Duodenal mucosa (tissue), 2 donors: Measurements from ENCODE around the gene NAV2.

Experiments used
- H3K27ac ChIP-seq: one replicate; pipeline ENCODE4 v1.7.0; 2013; ENCODE audit warnings: low read depth, low read length
- H3K27me3 ChIP-seq, 2 donors: one replicate each; pipeline ENCODE4 v1.7.0; 2013; ENCODE audit warnings: low read length in 2 of 2, control low read depth in 1 of 2; ENCODE audit not compliant: insufficient read depth in 2 of 2, control insufficient read depth in 1 of 2
- H3K36me3 ChIP-seq, 2 donors: one replicate each; pipeline ENCODE4 v1.7.0; 2013; ENCODE audit warnings: low read length in 2 of 2, control low read depth in 1 of 2; ENCODE audit not compliant: insufficient read depth in 2 of 2, control insufficient read depth in 1 of 2
- H3K4me1 ChIP-seq, 2 donors: one replicate each; pipeline ENCODE4 v1.7.0; 2013; ENCODE audit warnings: low read length in 2 of 2, control low read depth in 1 of 2; ENCODE audit not compliant: insufficient read depth in 2 of 2, control insufficient read depth in 1 of 2
- H3K4me3 ChIP-seq, 2 donors: one replicate each; pipeline ENCODE4 v1.7.0; 2013; ENCODE audit warnings: low read length in 2 of 2, low read depth in 1 of 2
- H3K9ac ChIP-seq, 2 donors: one replicate each; pipeline ENCODE4 v1.7.0; 2013; ENCODE audit warnings: low read length in 2 of 2, low read depth in 1 of 2
- H3K9me3 ChIP-seq, 2 donors: one replicate each; pipeline ENCODE4 v1.7.0; 2013; ENCODE audit warnings: low read length in 2 of 2, control low read depth in 1 of 2; ENCODE audit not compliant: control insufficient read depth in 1 of 2

The NAV2 gene

DNA sequence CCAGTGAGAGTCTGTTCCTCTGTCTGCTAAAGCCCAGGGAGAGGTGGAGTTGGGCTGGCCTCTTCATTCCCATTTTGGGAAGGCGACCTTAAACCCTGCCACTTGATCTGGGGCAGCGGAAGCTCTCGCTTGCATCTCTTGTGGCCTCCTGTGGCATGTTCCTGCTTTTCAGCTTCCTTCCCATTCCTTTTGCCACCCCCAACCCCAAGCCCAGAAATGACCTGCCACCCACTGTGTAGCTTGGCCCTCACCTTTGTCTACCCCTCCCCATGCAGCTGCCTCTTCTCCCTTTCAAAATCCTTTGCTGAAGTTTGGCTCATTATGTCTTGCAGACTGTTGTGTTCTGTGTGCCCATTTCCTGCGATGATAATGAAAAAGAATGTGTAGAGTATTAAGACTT is 337.4 kb downstream of the NAV2 start:
- no peaks in the 10 kb centered on the region for H3K27me3 ChIP-seq
- no peak overlapping the region for H3K27ac ChIP-seq
- H3K9ac ChIP-seq: no peak overlapping the region
- no peaks in the 10 kb centered on the region for H3K4me1 ChIP-seq
- no peak overlapping the region for H3K4me3 ChIP-seq
- H3K36me3 ChIP-seq: peaks cover 6 to 38% of the 10 kb centered on the region in 2 donors
- H3K9me3 ChIP-seq: no peaks in the 10 kb centered on the region

DNA sequence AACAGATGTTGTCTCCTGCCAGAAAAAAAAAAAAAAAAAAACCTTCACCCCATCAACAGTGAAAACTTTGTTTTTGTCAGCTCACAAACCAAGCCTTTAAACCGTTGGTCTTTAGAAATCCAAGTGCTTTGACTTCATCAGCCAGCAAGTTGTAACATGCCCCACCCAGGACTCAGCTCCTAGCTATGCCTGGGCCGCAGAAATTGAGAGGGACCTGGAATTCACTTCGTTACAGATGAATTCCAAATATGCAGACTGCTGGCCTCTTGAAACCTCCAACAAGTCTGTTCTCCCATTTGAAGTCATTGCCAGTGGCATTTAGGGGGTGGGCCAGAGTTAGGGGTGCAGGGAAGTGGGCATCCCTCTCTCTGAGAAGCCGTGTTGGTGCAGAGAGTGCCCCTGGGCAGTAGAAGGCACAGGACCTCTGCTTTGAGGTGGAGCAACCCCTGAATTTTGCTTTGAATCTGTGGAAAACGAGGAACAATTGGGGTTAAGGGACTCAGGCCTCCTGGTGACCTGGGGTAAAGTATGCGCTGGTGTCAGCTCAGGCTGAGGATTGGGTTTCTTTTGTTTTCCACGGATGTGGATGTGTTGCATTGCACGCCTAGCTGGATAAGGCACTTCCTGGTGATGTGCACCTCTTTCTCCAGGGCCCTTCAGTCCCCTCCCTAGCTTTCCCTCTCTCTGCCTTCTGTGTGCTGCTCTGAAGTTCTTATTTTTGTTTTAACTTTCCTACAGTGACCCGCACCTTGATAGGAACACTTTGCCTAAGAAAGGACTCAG is 338.1 kb downstream of the NAV2 start:
- no peak overlapping the region for H3K4me3 ChIP-seq
- no peaks in the 10 kb centered on the region for H3K27me3 ChIP-seq
- H3K4me1 ChIP-seq: no peaks in the 10 kb centered on the region
- H3K9ac ChIP-seq: no peak overlapping the region
- H3K9me3 ChIP-seq: no peaks in the 10 kb centered on the region
- H3K36me3 ChIP-seq: peaks cover 11 to 37% of the 10 kb centered on the region in 2 donors
- H3K27ac ChIP-seq: no peak overlapping the region

DNA sequence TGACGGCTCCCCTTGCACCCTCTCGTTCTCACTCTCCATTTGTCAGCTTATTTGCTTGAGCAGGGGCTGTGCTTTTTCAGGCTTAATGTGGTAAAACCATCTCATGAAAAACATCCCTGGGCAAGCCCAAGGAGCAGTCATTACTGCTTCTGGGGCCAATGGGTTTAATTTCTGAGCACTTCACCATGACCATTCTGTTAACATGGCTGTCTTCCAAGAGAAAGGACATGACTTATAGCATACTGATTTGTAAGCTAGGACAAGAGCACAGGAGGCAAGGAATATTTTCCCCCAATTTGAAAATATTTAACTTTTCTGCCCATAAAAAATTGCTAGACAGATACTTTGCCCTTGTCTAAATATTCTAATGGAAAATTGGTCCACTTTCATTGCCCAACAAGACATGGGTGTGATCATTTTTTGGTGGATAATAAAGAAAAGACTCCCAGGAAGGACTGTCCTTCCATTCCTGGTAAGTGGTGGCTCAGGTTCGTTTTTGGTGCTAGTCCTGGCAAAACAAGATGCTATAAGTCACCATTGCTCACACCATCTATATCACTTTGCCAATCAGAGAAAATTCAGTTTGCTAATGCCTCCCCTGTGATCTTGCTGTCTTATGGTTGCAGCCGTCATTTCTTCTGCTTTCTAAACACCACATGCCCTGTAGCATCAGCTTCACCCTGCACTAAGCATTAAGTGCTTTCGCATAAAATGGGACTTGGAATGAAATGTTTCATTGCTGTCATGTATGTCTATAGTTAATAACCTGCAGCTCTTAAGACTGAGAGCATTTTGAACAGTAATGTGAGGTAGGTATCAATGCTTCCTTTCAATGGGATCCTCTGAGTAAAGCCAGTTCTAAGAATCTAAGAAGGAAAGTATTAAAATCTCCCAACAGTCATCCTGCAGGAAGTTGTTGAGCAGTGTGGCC is 339.1 kb downstream of the NAV2 start:
- Histone ChIP-seq H3K4me1 (no peaks in the 10 kb centered on the region), H3K9me3 (no peaks in the 10 kb centered on the region), H3K9ac (no peak overlapping the region), H3K36me3 (peaks cover 13 to 46% of the 10 kb centered on the region in 2 donors), H3K27ac (no peak overlapping the region), H3K27me3 (no peaks in the 10 kb centered on the region), H3K4me3 (no peak overlapping the region)

DNA sequence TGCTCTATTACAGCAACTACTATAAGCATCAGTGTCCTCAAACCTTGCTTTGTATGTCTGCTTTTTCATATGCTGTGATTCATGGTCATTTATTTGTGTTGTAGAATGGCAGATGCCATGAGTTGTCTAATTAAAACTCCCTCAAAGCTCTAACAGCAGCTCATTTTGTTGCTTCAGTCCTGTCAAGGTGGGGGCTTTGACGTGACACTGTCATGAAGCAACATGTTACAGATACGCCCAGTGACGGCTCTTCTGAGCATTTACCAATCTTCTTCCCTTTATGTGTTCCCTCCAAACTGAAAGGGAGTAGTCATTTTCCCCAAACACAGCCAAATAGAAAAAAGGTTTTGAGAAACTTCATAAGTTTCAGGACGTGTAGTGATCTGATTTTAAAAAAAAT is 340.9 kb downstream of the NAV2 start:
- H3K9ac ChIP-seq: no peak overlapping the region
- no peaks in the 10 kb centered on the region for H3K27me3 ChIP-seq
- H3K4me3 ChIP-seq: no peak overlapping the region
- H3K9me3 ChIP-seq: no peaks in the 10 kb centered on the region
- H3K4me1 ChIP-seq: no peaks in the 10 kb centered on the region
- H3K27ac ChIP-seq: no peak overlapping the region
- H3K36me3 ChIP-seq: peaks cover 13 to 53% of the 10 kb centered on the region in 2 donors

DNA sequence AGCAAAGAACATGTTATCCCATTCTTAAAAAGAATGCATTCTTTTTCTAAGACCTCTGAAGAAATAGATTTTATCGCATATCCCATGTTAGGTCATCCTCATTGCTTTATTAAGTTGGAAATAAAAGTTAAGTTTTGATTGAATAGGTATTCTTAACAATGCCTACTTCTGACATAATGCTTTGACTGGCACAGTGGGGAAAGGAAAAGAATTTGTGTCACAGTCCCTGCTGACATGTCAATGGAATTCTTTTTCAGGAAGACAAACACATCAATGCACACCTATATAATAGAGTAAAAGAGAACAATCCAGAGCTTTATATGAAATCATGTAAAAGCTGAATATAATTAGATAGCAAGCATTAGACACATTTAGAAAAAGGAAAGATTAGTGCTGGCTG is 341.9 kb downstream of the NAV2 start:
- Histone ChIP-seq H3K27ac (no peak overlapping the region), H3K4me3 (no peak overlapping the region), H3K4me1 (no peaks in the 10 kb centered on the region), H3K9me3 (no peaks in the 10 kb centered on the region), H3K9ac (no peak overlapping the region), H3K27me3 (no peaks in the 10 kb centered on the region), H3K36me3 (peaks cover 10 to 44% of the 10 kb centered on the region in 2 donors)

DNA sequence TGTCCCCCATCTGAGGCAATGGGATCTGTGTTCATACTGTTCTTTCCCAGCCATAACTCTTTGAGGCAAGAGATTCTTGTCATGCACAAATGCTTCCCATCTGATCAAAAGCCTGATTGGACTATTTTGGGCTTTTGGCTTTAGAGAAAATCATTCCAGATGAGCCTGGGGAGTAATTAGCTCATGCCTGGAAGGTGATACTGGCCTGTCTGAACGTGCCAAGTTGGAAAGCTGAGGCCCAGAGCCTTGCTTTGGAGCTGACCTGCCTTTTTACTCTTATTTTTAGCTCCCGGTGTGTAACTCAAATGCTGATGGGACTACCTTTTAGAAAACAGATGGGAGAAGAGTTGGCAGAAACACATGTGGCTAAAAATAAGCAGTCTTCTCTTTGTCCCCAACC is 342.7 kb downstream of the NAV2 start:
- no peaks in the 10 kb centered on the region for H3K27me3 ChIP-seq
- no peaks in the 10 kb centered on the region for H3K4me1 ChIP-seq
- H3K9ac ChIP-seq: no peak overlapping the region
- H3K9me3 ChIP-seq: no peaks in the 10 kb centered on the region
- H3K36me3 ChIP-seq: peaks cover 7 to 42% of the 10 kb centered on the region in 2 donors
- H3K4me3 ChIP-seq: no peak overlapping the region
- H3K27ac ChIP-seq: no peak overlapping the region

DNA sequence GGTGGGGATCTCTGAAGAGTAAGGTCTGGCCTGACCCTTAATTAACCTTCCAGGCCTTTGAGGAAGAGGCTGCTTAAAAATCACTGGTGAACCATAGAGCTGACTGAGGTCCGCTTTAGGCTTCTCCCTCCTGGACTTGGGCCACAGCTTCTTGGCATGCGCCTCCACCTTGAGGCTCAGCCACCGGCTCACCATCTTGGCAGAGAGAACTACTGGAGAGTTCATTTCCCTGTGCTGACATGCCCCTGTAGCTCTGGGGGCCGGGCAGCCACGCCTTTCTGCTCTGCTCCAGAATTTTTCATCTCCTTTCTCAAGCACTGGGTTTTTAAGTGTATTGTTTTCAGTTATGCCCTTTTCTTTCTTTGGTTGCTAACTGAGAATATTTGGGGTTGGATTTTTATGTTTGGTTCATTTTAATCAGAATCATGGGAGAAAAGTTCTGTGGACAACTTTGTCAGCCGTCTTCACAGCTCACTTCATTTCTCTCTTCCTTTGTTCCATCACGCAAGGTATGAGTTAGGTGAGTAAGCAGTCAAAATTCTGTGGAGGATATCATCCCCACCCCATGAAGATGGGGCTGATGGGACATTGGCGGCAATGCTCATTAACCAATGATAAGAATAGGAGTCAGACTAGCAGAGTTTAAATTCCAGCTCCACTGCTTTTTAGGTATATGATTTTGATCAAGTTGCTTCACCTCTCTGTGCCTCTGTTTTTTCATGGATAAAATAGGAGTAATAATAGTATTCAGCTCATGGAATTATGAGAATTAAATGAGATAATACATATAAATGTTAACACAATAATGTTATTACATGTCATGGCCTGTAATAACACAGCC is 343.7 kb downstream of the NAV2 start:
- H3K9me3 ChIP-seq: no peaks in the 10 kb centered on the region
- H3K27me3 ChIP-seq: no peaks in the 10 kb centered on the region
- no peak overlapping the region for H3K27ac ChIP-seq
- H3K36me3 ChIP-seq: peaks cover 7 to 42% of the 10 kb centered on the region in 2 donors
- no peak overlapping the region for H3K4me3 ChIP-seq
- H3K4me1 ChIP-seq: no peaks in the 10 kb centered on the region
- H3K9ac ChIP-seq: no peak overlapping the region

DNA sequence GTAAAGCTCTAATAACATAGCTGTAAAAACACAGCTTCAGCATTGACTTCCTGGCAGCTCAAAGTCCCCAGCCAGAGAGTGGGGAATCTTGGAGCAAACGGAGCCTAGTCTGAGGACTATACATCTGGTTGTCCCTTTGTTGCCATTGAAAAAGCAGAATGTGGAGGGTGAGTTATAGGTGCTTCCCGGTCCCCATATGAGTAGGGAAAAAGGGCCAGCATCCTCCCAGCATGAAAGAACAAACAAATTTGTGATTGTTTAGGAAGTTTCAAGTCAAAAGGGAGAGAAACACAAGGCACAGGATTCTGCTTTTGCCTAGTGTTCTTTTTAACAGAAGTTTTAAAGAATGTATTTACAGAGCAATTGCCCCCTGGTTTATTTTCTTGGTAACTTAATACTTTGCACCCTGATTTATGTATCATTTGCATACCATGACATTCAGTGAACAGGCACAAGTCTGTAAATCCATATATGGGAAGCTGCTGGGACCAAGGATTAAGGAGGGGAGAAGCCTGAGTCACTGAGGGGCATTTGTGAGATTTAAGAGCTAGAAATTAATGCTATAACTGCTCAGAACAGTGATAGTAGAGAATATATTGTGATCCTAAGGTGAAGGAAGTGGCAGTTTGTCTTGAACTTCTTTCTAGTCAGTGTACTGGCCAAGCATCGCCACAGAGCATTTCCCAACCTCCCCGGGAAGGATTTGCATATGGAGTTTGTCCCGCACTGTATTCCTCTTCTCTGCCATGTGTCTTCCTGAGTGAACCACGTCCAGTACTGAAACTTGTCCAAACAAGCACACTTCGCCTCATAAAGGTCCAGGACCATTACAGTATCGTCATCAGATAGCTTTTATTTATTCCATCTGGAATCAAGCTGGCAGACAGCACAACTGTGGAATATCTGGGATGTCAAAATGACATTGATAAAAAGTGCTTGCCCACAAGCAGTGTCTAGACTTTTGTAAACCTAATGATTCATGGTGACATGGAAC is 344.6 kb downstream of the NAV2 start:
- no peaks in the 10 kb centered on the region for H3K4me1 ChIP-seq
- no peak overlapping the region for H3K9ac ChIP-seq
- no peaks in the 10 kb centered on the region for H3K27me3 ChIP-seq
- no peaks in the 10 kb centered on the region for H3K9me3 ChIP-seq
- peaks cover 7 to 38% of the 10 kb centered on the region in 2 donors for H3K36me3 ChIP-seq
- no peak overlapping the region for H3K27ac ChIP-seq
- no peak overlapping the region for H3K4me3 ChIP-seq
